Karpas-422 (cell line): ENCODE data around the gene RNF31. TPM values are rescaled to one million over a fixed set of nuclear protein-coding genes. Genes with fewer than 3 reads are reported as not detected.

Source experiments
- DNase-seq: peaks from one replicate; pipeline ENCODE4 v3.0.0-alpha.2; 2015
- H2AFZ ChIP-seq: fragments of 200-600 bp; sonication (generic); 2 replicates; pipeline ENCODE4 v1.6.1; 2014; ENCODE audit warnings: antibody characterized with exemption, low read length, mixed read lengths
- H3K27ac ChIP-seq: fragments of 200-600 bp; sonication (generic); 2 replicates; pipeline ENCODE4 v1.5.1; 2014; ENCODE audit warnings: mild to moderate bottlenecking, low read length, moderate library complexity
- H3K27me3 ChIP-seq: fragments of 200-600 bp; sonication (generic); 2 replicates; pipeline ENCODE4 v1.6.1; 2014; ENCODE audit warnings: low read length, mixed read lengths
- H3K36me3 ChIP-seq: fragments of 200-600 bp; sonication (generic); 2 replicates; pipeline ENCODE4 v1.6.1; 2014; ENCODE audit warnings: low read length, mixed read lengths; ENCODE audit not compliant: insufficient read depth
- H3K4me1 ChIP-seq: fragments of 200-600 bp; sonication (generic); 2 replicates; pipeline ENCODE4 v1.6.1; 2014; ENCODE audit warnings: mild to moderate bottlenecking, low read length, mixed read lengths
- H3K4me2 ChIP-seq: fragments of 200-600 bp; sonication (generic); 2 replicates; pipeline ENCODE4 v1.6.1; 2014; ENCODE audit warnings: low read length, low read depth, mild to moderate bottlenecking; ENCODE audit not compliant: poor library complexity, severe bottlenecking
- H3K4me3 ChIP-seq: fragments of 200-600 bp; sonication (generic); 2 replicates; pipeline ENCODE4 v1.5.1; 2014; ENCODE audit warnings: mild to moderate bottlenecking, antibody characterized with exemption, low read length, mixed read lengths
- H3K79me2 ChIP-seq: fragments of 200-600 bp; sonication (generic); 2 replicates; pipeline ENCODE4 v1.6.1; 2014; ENCODE audit warnings: mild to moderate bottlenecking, low read length, mixed read lengths
- H3K9ac ChIP-seq: fragments of 200-600 bp; sonication (generic); 2 replicates; pipeline ENCODE4 v1.6.0; 2014; ENCODE audit warnings: low read length
- H3K9me2 ChIP-seq: fragments of 200-600 bp; sonication (generic), shearing (Covaris generic); replicated peaks from 2 replicates; pipeline ENCODE4 v1.6.0; 2014; ENCODE audit warnings: mild to moderate bottlenecking, low read length, moderate library complexity; ENCODE audit not compliant: insufficient read depth
- H3K9me3 ChIP-seq: fragments of 300-700, 200-600 bp; sonication (generic); 2 replicates; pipeline ENCODE4 v1.6.1; 2014; ENCODE audit warnings: low read length, mixed read lengths
- H4K20me1 ChIP-seq: fragments of 200-600 bp; sonication (generic); 2 replicates; pipeline ENCODE4 v1.6.1; 2014; ENCODE audit warnings: mild to moderate bottlenecking, antibody characterized with exemption, low read length, low read depth; ENCODE audit not compliant: insufficient read depth
- total RNA-seq: library from RNA; depleted of rRNA; stranded (reverse); fragments of >200 nt; shearing (Covaris generic); gene quantifications from 2 replicates; pipeline ENCODE4 v1.2.3, GENCODE V29; 2014; ENCODE audit warnings: low replicate concordance

The RNF31 gene
- total RNA-seq, 1 experiment from 2014 or later: 82.0 TPM

DNA sequence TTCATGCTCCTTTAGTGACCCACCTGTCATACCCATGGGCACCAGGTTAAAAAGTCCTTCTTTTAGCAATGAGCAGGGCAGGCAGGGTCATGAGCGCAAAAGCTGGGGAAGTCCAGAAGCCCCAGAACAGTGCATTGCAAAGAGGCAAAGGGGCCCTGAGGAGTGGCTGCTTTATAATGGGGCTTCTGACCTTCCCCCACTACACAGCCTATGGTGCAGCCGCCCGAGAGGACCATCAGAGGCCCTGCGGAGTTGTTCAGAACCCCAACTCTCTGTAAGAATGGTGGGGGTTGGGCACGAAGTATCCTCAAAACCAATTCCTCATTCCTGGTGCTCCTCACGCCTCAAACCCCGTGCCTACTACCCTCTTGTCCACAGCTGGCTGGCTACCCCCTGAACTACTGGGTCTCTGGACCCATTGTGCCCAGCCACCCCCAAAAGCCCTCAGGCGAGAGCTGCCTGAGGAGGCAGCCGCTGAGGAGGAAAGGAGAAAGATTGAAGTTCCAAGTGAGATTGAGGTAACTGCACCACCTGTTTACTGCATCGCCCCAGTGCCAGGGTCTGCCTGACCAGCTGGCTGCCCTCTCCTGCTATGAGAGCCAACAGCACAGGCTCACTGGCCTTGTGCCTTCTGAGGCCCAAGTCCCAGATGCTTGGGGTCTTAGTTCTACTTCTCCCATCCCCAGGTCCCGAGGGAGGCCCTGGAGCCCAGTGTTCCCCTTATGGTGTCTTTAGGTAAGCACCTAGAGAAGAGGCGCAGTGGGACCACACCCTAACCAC is 31.3 kb downstream of the RNF31 start:
- no peak overlapping the region for H3K27ac ChIP-seq
- H3K4me1 ChIP-seq: no peaks in the 10 kb centered on the region
- H2AFZ ChIP-seq: no peak overlapping the region
- H3K36me3 ChIP-seq: peaks cover 32% of the 10 kb centered on the region
- H3K9me2 ChIP-seq: no peaks in the 10 kb centered on the region
- H3K9me3 ChIP-seq: no peaks in the 10 kb centered on the region
- H3K27me3 ChIP-seq: no peaks in the 10 kb centered on the region
- H4K20me1 ChIP-seq: 0 out of 2 replicates have a peak, but pooled peaks cover 4% of the 10 kb centered on the region
- H3K79me2 ChIP-seq: no peaks in the 10 kb centered on the region
- H3K4me2 ChIP-seq: no peak overlapping the region
- no peak for DNase-seq
- H3K9ac ChIP-seq: no peak overlapping the region
- H3K4me3 ChIP-seq: no peak overlapping the region

DNA sequence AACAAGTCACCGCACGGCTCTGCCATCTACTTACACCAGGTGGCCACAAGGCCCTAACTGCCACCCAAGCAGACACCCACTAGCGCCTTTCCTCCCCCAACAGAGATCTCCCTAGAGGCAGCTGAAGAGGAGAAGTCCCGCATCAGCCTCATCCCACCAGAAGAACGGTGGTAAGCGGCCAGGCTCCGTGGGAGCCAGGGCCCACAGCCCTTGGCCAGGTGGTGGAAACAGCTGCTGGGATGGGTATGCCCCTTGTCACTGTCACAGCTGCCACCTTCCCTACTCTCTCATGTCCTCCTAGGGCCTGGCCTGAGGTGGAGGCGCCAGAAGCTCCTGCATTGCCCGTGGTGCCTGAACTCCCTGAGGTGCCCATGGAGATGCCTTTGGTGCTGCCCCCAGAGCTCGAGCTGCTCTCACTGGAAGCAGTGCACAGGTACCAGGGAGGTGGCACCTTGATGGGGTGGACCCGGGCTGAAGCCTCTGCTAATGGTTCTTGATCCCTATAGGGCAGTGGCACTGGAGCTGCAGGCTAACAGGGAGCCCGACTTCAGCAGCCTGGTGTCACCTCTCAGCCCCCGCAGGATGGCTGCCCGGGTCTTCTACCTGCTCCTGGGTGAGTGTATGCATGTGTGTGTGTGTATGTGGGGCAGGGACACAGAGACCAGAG is 32.1 kb downstream of the RNF31 start:
- H3K9me2 ChIP-seq: no peaks in the 10 kb centered on the region
- H3K9me3 ChIP-seq: no peaks in the 10 kb centered on the region
- no peak overlapping the region for H3K27ac ChIP-seq
- no peak for DNase-seq
- peaks cover 32% of the 10 kb centered on the region for H3K36me3 ChIP-seq
- H3K4me3 ChIP-seq: no peak overlapping the region
- H3K79me2 ChIP-seq: no peaks in the 10 kb centered on the region
- 0 out of 2 replicates have a peak, but pooled peaks cover 4% of the 10 kb centered on the region for H4K20me1 ChIP-seq
- H3K27me3 ChIP-seq: no peaks in the 10 kb centered on the region
- no peaks in the 10 kb centered on the region for H3K4me1 ChIP-seq
- no peak overlapping the region for H3K9ac ChIP-seq
- no peak overlapping the region for H3K4me2 ChIP-seq
- no peak overlapping the region for H2AFZ ChIP-seq

DNA sequence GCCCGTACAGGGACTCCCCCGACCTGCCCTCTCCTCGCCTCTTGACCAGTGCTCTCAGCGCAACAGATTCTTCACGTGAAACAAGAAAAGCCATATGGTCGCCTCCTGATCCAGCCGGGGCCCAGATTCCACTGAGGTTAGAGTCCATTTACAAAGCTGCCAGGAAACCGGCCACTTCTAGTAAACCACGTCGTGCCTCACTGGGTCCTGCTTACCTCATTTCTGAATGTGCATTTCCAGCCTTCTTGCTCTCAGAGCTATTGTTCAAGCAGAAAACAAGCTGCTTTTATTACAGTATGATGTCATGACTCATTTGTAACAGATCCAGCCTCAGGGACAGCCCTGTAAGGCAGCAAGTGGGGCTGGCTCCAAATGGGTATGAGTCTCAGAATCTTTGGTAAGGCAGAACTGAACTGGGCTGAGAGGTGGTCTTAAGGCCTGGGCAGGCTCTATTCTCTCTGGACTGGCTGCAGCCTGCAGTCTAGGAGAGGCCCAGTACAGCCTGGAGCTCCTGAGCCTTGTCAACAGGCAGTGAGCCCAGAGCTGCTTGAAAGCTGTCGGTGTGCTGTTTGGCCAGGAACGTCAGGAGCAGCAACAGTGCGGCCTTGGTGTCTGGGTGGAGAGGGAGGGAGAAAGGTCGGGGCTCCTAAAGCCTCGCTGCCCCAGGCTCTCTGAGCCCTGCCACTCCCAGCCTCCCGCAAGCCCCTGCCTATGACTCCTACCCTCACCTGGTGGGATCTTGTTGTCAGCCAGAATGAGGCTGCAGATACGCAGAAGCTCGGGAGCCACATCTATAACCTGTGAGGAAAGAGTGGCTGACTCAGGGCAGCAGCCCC is 32.9 kb downstream of the RNF31 start:
- Histone ChIP-seq H4K20me1 (0 out of 2 replicates have a peak, but pooled peaks cover 4% of the 10 kb centered on the region), H3K9me3 (no peaks in the 10 kb centered on the region), H3K27ac (no peak overlapping the region), H3K79me2 (no peaks in the 10 kb centered on the region), H3K9ac (no peak overlapping the region), H3K4me2 (no peak overlapping the region), H3K4me3 (no peak overlapping the region), H2AFZ (no peak overlapping the region), H3K9me2 (no peaks in the 10 kb centered on the region), H3K4me1 (no peaks in the 10 kb centered on the region), H3K27me3 (no peaks in the 10 kb centered on the region), H3K36me3 (peaks cover 32% of the 10 kb centered on the region)
- no peak for DNase-seq

DNA sequence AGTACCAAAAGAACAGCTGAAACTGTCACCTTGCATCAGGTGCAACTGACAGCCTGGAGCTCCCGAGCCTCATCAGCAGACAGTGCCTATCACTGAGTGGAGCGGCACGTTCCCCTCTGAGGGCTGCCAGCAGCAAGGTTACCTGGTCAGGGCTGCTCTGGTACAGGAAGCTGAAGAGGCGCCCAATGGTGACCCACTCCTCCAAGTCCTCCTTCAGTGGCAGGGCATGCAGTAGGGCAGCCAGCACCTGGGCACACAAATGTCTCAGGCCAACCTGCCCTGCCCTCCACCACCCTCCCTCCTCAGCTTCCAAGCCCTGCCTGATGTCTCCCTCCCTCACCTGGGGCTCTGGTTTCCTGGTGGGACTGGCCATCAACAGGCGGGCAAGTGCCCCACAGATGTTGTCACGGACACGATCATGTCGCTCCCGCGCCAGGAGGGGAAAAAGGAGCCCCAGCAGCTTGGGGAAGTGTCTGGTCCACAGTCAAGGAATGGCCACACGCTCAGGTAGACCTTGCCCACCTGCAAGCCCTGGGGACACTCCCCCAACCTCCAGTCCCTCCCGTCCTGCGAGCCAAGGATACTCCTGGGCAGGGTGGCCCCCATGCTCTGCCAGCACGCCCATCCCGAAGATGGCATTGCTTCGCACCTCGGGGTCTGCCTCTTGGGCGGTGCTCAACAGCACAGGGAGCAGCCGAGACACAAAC is 34.2 kb downstream of the RNF31 start:
- Histone ChIP-seq H3K9ac (no peak overlapping the region), H3K36me3 (peaks cover 45% of the 10 kb centered on the region), H3K27me3 (no peaks in the 10 kb centered on the region), H3K4me3 (no peak overlapping the region), H3K4me1 (no peaks in the 10 kb centered on the region), H3K9me3 (no peaks in the 10 kb centered on the region), H3K79me2 (peaks cover 6% of the 10 kb centered on the region; the same call in 1 of the 2 replicates), H3K27ac (no peak overlapping the region), H3K4me2 (no peak overlapping the region), H2AFZ (no peak overlapping the region), H4K20me1 (0 out of 2 replicates have a peak, but pooled peaks cover 4% of the 10 kb centered on the region), H3K9me2 (no peaks in the 10 kb centered on the region)
- DNase-seq: no peak

DNA sequence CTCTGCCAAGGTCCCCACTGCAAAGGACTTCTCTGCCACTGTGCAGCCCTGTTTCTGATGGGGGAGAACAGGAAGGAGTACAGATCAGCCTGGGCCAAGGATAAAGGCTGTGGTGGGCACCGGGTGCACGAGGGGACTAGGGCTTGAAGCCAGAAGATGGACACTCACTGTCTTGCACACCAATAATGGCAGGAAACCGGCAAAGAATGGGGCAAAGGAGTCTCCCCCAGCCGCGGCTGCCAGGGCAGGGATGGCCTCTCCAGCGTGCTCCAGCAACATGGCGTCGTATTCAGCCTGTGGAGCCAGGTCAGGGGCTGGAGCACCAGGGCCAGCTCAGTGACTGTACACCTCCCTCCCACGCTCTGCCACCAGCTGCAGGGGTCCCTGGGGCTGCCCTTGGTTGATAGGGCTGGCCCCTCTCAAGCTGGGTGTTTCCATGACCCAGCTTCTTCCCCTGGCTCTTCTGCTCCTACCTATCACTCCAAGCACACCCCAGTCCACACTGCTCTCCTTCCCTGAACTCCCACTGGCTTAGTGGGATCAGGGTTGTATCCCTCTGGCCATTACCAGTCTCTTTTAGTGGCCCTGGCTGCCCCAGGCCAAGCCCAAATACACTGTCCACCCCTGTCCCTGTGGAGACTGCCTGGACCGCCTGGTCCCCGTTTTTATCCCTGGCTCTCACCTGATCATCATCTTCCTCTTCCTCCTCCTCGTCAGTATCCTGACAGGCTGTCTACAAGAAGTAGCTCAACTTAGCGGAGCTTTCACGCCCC is 35.0 kb downstream of the RNF31 start:
- no peak overlapping the region for H3K4me3 ChIP-seq
- no peak overlapping the region for H3K27ac ChIP-seq
- no peaks in the 10 kb centered on the region for H3K9me3 ChIP-seq
- H3K36me3 ChIP-seq: peaks cover 39% of the 10 kb centered on the region
- H4K20me1 ChIP-seq: 0 out of 2 replicates have a peak, but pooled peaks cover 4% of the 10 kb centered on the region
- H3K4me1 ChIP-seq: peaks cover 5% of the 10 kb centered on the region
- DNase-seq: no peak
- H3K79me2 ChIP-seq: peaks cover 14% of the 10 kb centered on the region
- no peaks in the 10 kb centered on the region for H3K9me2 ChIP-seq
- no peak overlapping the region for H2AFZ ChIP-seq
- no peak overlapping the region for H3K9ac ChIP-seq
- no peak overlapping the region for H3K4me2 ChIP-seq
- no peaks in the 10 kb centered on the region for H3K27me3 ChIP-seq

DNA sequence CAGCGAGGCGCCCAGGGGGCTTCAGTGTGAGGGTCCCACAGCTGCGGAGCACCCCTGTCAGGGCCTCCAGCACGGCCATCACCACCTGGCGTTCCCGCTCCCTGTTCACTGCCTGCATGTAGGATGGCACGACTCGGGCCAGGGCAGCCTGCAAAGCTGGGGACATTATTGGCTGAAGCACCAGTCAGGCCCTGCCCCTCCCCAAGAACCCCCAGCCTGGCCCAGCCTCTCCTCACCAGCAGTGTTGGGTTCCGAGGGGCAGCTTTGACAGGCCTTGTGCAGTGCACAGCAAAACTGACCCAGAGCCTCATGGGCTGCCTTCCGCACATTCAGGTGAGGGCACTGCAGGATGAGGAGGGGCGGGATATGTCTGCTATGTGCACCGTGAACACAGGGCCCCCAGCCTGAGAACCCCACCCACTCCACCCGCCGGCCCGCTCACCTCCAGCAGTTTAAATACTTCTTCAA is 35.8 kb downstream of the RNF31 start:
- Histone ChIP-seq H3K4me3 (no peak overlapping the region), H3K4me1 (peaks cover 12% of the 10 kb centered on the region), H3K27me3 (no peaks in the 10 kb centered on the region), H3K9me3 (no peaks in the 10 kb centered on the region), H3K4me2 (no peak overlapping the region), H3K9ac (no peak overlapping the region), H3K27ac (no peak overlapping the region), H4K20me1 (0 out of 2 replicates have a peak, but pooled peaks cover 4% of the 10 kb centered on the region), H3K9me2 (no peaks in the 10 kb centered on the region), H3K79me2 (peaks cover 22% of the 10 kb centered on the region), H3K36me3 (peaks cover 34% of the 10 kb centered on the region), H2AFZ (no peak overlapping the region)
- DNase-seq: no peak
